GM21515 (cell line): ENCODE data around the gene CACTIN.
"Not testable (repeated sequence)": the region's sequence is repeated elsewhere in the genome, so short reads cannot be mapped to it uniquely, and the experiment has no call there.

Experiments
- ATAC-seq: cut with Tn5 transposase; IDR thresholded peaks from one replicate; pipeline ENCODE4 v1.9.1; 2021; ENCODE audit not compliant: unreplicated experiment

Gene CACTIN

GRCh38 chr19:3572132-3572854 lies 54.3 kb downstream of the CACTIN start:
- ATAC-seq: peak; percentile 90

- no peak for ATAC-seq
These were observed 56.0 kb downstream of the CACTIN start for GRCh38 chr19:3570606-3571011.

GRCh38 chr19:3570042-3570441 lies 56.5 kb downstream of the CACTIN start:
- not testable (repeated sequence) for ATAC-seq

- no peak for ATAC-seq
These were observed 61.5 kb downstream of the CACTIN start for GRCh38 chr19:3565139-3565538.

GRCh38 chr19:3563709-3564524 lies 62.7 kb downstream of the CACTIN start:
- no peak for ATAC-seq
